Right lobe of liver (tissue), 6 donors: Measurements from ENCODE around the gene FAXDC2. TPM values are rescaled to one million over a fixed set of nuclear protein-coding genes. Genes with fewer than 3 reads are reported as not detected.
A peak's percentile ranks its signal among the peaks of the same experiment; 100 is the strongest.

ENCODE experiments used
- ATAC-seq, 4 donors: fragments of 200-7000 bp; cut with Tn5 transposase; one replicate each; pipeline ENCODE4 v1.9.1; 2020; ENCODE audit warnings: mild to moderate bottlenecking in 4 of 4, moderate library complexity in 4 of 4
- DNase-seq, 3 donors: peaks; one replicate each; pipeline ENCODE4 v3.0.0-alpha.2; 2020
- H3K27ac ChIP-seq, 3 donors: fragments of 200-600 bp; one replicate each; pipeline ENCODE4 v1.8.0; 2022
- H3K27me3 ChIP-seq, 2 donors: fragments of 200-600 bp; one replicate each; pipeline ENCODE4 v1.8.0; 2022
- H3K36me3 ChIP-seq, 4 donors: fragments of 200-600 bp; sonication (generic) in 1 of 4; one replicate each; pipeline versions ENCODE4 v1.5.1 to v1.8.0; 2017 to 2022; ENCODE audit warnings: control low read depth in 1 of 4
- H3K4me1 ChIP-seq, 4 donors: fragments of 200-600 bp; sonication (generic) in 1 of 4; one replicate each; pipeline versions ENCODE4 v1.5.1 to v1.8.0; 2017 to 2022; ENCODE audit warnings: control low read depth in 1 of 4
- H3K4me3 ChIP-seq, 3 donors: fragments of 200-600 bp; one replicate each; pipeline ENCODE4 v1.8.0; 2022
- H3K9me3 ChIP-seq, 4 donors: fragments of 200-600 bp; sonication (generic) in 1 of 4; one replicate each; pipeline versions ENCODE4 v1.5.1 to v1.8.0; 2017 to 2022; ENCODE audit warnings: control low read depth in 1 of 4
- CTCF ChIP-seq, 4 donors: fragments of 200-600 bp in 3 of 4; fragments of 450-650 bp in 1 of 4; IDR thresholded peaks; one replicate each; pipeline versions ENCODE4 v1.5.1 to v1.8.0; 2016 to 2022; ENCODE audit warnings: antibody characterized with exemption in 4 of 4, mild to moderate bottlenecking in 2 of 4
- POLR2A ChIP-seq: fragments of 450-650 bp; IDR thresholded peaks from one replicate; pipeline ENCODE4 v1.6.1; 2017; ENCODE audit warnings: antibody characterized with exemption, mild to moderate bottlenecking
- WGBS: methylation state at CpG from one replicate; pipeline ENCODE4 v1.1.6; 2018; ENCODE audit warnings: low coverage, low lambda C conversion rate; ENCODE audit not compliant: insufficient coverage; ENCODE audit errors: missing lambda C conversion rate; 5-methylcytosine and 5-hydroxymethylcytosine counted together
- intact Hi-C, 2 donors: fragments of 100-400 bp; cut with DNase I; formaldehyde crosslinking; loops; one replicate each; pipeline versions ENCODE4 v1.11.2 to v1.14.1; 2022
- total RNA-seq, 6 experiments: library from RNA; depleted of rRNA in 2 of 6; stranded (reverse); fragments of >200 nt in 2 of 6; fragmentation: NEBNext Ultra II Directional in 3 of 6; extraction: Animal tissue kit (Norgen Biotek cat#: 25700) in 3 of 6; gene quantifications; one replicate each; pipeline versions ENCODE4 v1.1.0 to v1.2.4, GENCODE V29; 2016 to 2023
- donor health status: DM: no; HTN: yes; CAD: no.
- donor health status: DM: no; HTN: no; CAD: no.
- donor health status: DM: no; HTN: no; CAD: no.
- donor health status: DM: no; HTN: yes; CAD: no.
- donor health status: DM: no; HTN: yes; CAD: no.

Gene FAXDC2
- total RNA-seq, 6 experiments from 2014 or later = 27.3 to 98.1 (median 53.2) TPM

DNA sequence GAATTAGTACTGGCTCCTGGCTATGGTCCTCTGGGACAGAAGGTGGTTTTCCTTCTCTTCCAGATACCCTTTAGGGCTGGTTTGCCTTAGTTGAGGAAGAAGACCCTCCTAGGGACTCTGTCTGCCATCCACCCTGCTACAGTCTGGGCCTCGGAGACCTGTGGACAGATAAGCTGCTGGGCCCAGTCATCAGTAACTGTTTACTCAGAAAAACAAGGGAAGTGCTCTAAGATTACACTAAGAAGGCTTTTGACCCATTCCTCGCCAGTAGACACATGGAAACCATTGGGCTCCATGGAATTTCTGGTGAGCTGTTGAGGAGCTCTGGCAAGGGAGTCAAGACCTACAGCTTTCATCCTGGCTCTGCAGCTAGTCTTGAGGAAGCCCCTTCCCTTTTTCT is 64.0 kb downstream of the FAXDC2 start:
- ATAC-seq (peak; percentile 21 to 49 (median 44)), DNase-seq (no peak)
- H3K27ac ChIP-seq = no peak overlapping the region
- H3K9me3 ChIP-seq = no peaks in the 10 kb centered on the region
- no peaks in the 10 kb centered on the region for H3K27me3 ChIP-seq
- H3K36me3 ChIP-seq = peaks cover 0 to 11% (median 2%) of the 10 kb centered on the region in 4 donors
- intact Hi-C loops = no loop called here
- WGBS = 17% methylated on average over 1 of the region's 2 CpGs
- TF ChIP-seq POLR2A (no peak), CTCF (IDR thresholded peaks at IDR 0.05) (no peak)
- H3K4me3 ChIP-seq = no peak overlapping the region
- H3K4me1 ChIP-seq = peaks cover 0 to 26% (median 6%) of the 10 kb centered on the region in 4 donors

DNA sequence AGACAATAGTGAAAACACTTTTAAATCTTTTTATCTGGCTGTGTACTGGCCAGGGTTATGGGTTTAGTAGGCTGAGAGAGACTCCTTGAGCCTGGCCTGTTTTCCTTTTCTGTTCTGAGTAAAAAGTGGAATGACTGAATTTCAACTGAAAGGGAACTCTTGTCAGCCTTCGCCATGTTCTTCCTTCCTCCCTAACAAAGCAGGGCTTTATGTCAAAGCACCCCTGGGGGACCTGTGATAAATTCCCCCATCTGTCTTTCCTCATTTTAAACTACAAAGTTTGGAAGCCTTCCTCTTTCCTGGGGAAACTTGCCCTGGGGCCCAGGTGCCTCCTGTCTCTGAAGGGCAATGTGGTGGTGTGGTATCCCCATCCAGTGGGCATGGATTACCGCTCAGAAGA is 65.5 kb downstream of the FAXDC2 start:
- Histone ChIP-seq H3K27me3 (no peaks in the 10 kb centered on the region), H3K9me3 (no peaks in the 10 kb centered on the region), H3K36me3 (no peaks in the 10 kb centered on the region), H3K4me3 (no peak overlapping the region), H3K27ac (no peak overlapping the region), H3K4me1 (peaks cover 0 to 35% (median 7%) of the 10 kb centered on the region in 4 donors)
- WGBS = 64% methylated on average over 2 of the region's 2 CpGs
- ATAC-seq (peak in 1 of 4 donors; percentile 3), DNase-seq (no peak)
- TF ChIP-seq CTCF (IDR thresholded peaks at IDR 0.05) = no peak
- no peak for TF ChIP-seq POLR2A
- intact Hi-C loops = no loop called here

- no peak for TF ChIP-seq POLR2A
- TF ChIP-seq CTCF (IDR thresholded peaks at IDR 0.05) = no peak
- ATAC-seq = no peak
- no peak overlapping the region for H3K27ac ChIP-seq
- H3K27me3 ChIP-seq = no peaks in the 10 kb centered on the region
- intact Hi-C loops = no loop called here
- H3K9me3 ChIP-seq = no peaks in the 10 kb centered on the region
- H3K4me1 ChIP-seq = peaks cover 0 to 42% (median 11%) of the 10 kb centered on the region in 4 donors
- no peak overlapping the region for H3K4me3 ChIP-seq
- H3K36me3 ChIP-seq = no peaks in the 10 kb centered on the region
- DNase-seq = no peak
- WGBS = 76% methylated on average over 6 of the region's 11 CpGs
Observed at GRCh38 chr5:154783774-154784460, 66.5 kb downstream of the FAXDC2 start.

GRCh38 chr5:154782812-154783592 is 67.4 kb downstream of the FAXDC2 start:
- DNase-seq = no peak
- no peak for TF ChIP-seq POLR2A
- no peak for TF ChIP-seq CTCF (IDR thresholded peaks at IDR 0.05)
- intact Hi-C loops = no loop called here
- no peak overlapping the region for H3K4me3 ChIP-seq
- H3K36me3 ChIP-seq = no peaks in the 10 kb centered on the region
- ATAC-seq = no peak
- no peak overlapping the region for H3K27ac ChIP-seq
- no peaks in the 10 kb centered on the region for H3K9me3 ChIP-seq
- WGBS = no CpG with 5 or more reads among the region's 1 CpG
- H3K27me3 ChIP-seq = no peaks in the 10 kb centered on the region
- peaks cover 0 to 44% (median 16%) of the 10 kb centered on the region in 4 donors for H3K4me1 ChIP-seq
